Measurements from ENCODE around the gene NRSN1.

NRSN1 gene

DNA sequence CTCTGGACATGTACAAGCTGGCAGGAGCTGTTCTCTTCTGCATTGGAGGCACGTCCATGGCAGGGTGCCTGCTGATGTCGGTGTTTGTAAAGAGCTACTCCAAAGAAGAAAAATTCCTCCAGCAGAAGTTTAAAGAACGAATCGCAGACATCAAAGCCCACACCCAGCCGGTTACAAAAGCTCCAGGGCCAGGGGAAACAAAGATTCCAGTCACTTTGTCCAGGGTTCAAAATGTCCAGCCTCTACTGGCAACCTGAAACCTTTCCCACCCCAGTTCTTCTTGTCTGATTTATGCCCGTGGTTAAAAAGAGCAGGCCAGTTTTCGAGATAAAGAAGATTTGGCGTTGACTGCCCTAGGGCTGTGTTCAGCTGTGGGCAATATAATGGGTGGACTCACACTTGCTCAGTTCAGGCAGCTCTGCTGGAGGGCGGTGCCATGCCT lies 19.7 kb downstream of the NRSN1 start:
- no peak for DNase-seq

DNA sequence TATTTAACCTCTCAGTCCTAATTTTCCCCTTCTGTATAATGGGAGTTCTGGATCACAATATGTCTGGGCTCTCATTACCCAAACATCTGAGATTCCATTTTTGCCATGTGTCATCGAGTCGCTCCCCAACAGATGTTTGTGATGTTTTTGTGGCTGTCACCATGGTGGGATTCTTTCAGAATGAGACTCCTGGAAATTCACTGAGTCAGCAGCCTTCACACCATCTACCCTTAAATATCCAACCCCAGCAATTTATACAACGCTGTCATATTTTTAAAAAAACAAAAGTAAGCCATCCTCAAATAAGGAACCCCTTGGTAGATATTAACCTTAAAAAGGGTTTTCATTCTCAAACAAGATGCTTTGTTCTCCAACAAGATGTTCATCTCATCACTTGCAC lies 20.9 kb downstream of the NRSN1 start:
- no peak for DNase-seq

DNA sequence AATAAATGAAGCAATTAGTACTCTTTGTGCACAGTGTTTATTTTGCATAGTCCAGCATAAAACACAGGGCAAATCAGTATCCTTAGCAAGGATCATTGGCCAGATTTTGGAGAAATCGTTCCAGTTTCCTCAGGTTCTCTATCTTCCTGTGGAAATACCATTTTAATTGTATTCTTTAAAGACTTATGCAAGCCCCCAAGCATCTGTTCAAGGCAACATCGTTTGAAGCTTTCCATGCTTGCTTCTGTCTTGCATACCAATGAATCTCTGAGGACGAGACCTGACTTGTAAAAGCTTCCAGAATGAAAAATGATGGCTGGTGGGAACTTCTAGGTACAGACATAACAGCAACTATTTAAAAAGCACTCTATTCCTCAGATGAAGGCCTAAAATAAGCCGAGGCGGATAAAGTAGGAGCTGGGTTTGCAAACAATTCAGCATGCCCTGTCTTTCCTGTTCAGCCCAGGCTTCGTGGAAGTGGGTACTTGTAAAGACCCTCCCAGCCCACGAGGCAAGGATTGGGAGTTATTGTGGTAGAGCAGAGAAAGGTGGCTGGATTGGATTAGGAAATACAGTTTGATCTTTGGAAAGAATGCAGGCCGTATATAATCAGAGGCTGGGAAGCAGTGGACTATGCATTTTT lies 21.6 kb downstream of the NRSN1 start:
- peak; percentile 32 for DNase-seq

DNA sequence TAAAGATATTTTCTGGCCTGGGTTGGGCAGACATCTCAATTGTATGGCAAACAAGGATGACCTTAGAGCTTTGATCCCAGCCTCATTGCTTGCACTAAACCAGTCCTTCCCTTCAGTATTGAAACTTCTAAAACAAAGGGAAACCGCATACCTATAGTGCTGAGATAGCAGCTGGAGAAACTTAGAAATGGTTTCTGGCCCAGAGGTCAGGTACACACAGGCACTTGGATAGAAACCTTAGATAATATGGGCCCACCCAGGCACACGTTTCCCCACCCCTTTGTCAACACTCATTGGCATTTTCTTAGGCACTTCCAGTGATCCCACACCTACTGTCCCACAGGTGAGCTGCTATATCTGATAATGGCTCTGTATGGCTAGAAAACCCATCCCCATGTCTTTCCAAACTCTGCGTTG lies 22.1 kb downstream of the NRSN1 start:
- no peak for DNase-seq

DNA sequence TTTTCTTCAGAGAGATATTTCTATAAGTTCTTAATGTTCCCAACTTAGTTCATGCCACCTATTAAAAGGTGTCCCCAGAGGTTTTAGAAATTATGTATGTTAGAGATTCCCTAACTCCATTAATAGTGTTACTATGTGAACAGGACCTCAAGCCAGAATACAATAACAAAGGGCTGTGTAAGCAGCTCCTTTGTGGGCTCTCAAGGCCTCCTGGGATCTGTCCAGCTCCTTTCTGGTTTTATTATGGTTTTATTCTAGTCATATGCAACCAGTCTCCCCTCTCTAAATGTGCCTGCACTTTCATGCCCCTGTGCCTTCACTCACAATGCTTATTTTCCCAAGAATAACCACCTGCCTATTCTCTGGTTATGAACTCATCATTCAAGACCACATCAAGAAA lies 22.7 kb downstream of the NRSN1 start:
- no peak for DNase-seq

DNA sequence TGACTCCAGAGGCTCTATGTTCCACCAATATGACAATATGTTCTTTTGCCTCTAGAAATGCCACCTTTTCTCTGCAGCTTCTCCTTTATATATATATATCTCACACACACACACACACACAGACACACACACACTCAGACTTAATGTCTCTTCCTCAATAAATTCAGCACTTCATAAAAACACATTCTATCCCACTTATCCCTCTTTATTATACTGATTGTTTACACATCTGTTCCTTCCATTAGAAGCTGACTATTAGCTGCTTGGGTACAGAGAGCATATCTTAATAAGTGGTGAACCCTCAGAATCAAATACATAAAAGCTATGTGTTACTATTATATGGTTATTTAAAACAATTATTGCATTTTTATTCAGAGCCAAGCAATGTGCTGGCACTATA lies 23.3 kb downstream of the NRSN1 start:
- DNase-seq = peak; percentile 57

DNA sequence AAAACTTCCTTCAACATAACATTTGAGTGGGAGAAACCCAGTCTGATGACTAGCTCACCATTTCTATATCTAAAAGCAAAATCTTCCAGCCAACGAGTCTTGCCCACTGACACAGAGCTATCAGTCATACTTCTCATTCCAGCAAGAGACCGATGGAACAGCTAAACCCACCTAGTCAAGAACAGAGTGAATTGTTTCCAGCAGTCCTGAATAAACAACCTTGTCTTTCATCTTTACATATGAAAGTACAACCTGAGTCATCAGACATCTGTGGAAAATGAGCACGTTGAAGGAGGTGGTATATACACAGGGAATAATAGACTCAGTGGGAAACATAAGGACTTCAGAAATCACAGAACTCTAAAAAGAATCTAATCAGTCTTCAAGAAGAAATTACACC lies 23.8 kb downstream of the NRSN1 start:
- DNase-seq = peak; percentile 15

DNA sequence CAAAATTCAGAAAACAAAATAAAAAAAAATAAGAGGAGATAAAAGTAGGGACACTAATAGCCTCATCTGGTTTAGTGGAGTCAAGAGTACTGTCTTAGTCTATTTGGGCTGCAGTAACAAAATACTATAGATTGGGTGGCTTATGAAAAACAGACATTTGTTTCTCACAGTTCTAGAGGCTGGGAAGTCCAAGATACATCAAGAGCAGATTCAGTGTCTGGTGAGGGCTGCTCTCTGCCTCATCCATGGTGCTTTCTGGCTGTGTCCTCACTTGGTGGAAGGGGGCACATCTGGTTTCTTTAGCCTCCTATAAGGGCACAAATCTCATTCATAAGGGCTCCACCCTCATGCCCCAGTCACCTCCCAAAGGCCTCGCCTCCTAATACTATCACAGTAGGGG lies 26.0 kb downstream of the NRSN1 start:
- DNase-seq = no peak

DNA sequence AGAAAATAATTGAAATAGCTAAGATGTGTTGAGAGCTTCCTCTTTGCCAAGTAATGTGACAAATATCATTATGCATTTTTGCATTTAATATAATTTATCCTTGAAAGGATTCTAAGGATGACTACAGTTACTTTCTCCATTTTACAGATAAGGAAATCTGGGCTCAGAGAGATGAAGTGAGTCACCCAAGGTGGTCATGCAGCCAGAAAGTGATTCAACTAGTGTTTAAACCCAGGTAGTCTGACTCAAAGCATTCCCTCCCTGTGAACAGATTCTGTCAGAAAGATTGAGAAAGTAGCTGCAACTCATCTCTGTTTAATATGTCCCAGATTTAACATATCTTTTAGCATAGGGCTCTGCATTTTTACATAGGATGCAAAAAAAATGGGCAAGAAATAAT lies 28.1 kb downstream of the NRSN1 start:
- no peak for DNase-seq

DNA sequence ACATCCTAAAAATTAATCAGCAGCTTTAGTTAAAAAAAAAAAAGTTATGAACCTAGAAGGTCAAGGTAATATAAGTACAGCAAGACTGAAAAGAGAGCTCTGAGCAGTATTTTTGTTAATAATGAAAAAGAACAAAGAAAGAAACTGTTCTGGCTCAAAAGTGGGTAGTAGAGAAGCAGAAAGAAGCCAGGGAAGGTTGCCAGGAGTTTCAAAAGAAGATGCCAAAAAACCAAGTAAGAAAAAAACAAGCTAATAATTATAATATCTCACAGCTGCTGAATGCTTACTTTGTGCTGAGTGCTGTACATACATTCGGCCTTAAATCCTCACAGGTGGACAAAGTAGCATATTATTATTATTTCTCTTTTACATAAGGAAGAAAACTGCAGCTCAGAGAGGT lies 31.9 kb downstream of the NRSN1 start:
- no peak for DNase-seq

DNA sequence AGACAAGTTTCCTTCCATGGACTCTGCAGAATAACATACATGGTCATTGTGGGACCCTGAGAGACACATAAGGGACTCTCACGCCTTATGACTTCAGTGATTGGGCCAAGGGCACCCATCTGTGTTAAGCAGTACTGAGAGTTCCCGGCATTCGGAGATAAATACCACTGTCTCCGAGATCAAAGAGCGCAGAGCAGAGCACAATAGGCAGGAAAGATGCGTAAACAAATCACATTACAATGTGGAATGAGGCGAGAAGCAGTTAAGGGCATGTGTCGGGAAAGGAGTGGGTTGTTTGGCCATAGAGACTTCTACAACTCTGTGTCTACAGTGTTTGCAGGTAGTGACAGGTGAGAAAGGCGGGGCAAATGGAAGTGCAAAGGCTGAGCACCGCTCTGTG lies 57.6 kb downstream of the NRSN1 start:
- peak; percentile 30 for DNase-seq

DNA sequence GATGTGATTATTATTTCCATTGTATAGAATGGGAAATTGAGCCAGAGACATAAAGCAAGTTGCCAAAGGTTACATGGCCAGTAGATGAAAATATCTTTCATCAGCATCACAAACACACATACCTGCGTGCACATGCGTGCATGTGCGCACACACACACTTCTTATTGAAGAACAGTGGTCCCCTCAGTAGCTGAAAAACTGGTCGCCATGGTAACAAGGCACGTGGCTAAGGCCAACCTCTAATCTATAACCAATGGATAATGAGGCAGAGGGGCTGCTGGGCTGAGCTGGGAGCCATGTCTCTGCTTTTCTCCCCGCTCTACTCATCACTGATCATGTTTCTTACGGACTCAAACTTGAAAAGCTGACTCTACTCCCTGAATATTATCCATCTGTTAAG lies 60.3 kb downstream of the NRSN1 start:
- DNase-seq = no peak

DNA sequence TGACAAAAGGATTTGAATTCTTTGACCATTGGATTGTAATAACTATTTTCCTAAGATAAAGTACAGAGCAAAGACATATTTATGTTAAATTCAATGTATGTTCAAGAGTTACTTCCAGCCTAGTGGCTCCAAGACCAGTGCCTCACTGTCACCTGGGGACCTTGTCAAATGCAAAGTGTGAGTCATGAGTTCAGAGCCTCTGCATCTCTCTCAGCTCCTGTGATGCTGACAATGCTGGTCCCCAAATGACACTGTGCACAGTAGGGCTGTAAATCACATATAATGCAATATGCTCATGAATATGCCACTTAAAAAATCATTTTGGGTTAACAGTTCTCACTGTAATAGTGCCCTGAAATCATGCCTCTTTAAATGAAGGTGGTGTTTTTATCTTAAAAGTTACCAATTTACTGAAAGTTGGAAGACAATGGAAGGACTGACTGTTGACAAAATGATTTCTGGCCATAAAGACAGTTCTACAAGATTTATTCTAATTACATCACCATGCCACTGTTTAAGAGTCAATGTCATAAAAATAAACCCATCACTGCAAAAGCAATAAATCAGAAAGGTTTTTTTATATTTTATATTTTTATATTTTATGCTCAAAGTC lies 62.1 kb downstream of the NRSN1 start:
- DNase-seq = no peak

DNA sequence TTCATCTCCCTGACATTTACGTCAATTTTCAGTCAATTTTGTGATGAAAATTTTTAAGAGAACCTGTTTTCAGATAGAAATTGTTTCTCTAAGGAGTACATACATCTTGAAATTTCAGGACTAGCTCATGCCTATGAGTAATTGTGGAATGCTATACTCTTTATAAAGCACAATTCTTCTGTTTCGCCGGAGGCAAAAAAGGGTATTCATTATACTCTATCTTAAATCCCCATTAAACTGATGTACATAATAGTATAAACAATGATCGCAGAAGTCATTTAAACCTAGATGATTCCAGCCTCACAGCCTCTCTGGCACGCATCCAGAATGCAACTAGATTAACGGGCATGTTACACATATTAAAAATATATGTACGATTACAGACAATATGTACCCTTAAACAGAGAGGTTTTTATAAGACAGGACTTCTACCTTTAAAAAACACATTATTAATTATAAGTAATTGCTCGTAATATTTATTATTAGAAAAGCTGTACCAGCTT lies 62.6 kb downstream of the NRSN1 start:
- peak; percentile 89 for DNase-seq

DNA sequence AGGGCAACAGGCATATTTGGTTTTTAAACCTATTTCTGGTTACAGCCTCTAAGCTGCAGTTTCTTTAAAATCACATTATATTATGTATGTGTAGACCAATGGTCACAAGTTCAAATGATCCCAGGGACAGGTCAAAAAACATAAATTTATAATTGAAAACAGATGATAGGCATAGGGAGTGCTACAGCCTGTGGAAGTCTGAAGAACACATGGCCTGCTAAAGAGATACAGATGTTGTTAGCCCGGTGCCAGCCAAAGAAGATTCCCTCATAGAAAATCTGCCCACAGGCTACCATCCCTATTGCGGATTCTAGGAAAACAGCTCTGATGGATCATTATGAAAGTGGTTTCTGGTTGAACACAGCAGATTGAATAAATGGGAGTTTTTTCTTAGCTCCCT lies 65.3 kb downstream of the NRSN1 start:
- no peak for DNase-seq

DNA sequence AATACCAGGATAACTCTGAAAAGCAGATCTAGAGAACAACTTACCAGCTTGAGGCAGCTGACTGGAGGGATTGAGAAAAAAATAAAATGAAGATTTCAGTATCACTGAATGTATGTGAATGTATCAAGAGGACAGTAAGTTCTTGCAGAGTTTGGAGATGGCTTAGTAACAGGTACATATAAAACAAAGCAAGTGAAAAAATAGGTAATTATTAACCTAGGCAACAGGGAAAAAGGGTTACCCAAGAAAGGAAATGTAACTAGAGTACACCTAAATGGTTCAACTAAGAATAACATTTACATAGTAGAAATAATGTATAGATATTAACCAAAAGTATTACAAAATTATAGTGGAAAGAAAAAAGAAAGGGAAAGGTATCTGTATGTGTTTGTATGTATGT lies 67.3 kb downstream of the NRSN1 start:
- no peak for DNase-seq

DNA sequence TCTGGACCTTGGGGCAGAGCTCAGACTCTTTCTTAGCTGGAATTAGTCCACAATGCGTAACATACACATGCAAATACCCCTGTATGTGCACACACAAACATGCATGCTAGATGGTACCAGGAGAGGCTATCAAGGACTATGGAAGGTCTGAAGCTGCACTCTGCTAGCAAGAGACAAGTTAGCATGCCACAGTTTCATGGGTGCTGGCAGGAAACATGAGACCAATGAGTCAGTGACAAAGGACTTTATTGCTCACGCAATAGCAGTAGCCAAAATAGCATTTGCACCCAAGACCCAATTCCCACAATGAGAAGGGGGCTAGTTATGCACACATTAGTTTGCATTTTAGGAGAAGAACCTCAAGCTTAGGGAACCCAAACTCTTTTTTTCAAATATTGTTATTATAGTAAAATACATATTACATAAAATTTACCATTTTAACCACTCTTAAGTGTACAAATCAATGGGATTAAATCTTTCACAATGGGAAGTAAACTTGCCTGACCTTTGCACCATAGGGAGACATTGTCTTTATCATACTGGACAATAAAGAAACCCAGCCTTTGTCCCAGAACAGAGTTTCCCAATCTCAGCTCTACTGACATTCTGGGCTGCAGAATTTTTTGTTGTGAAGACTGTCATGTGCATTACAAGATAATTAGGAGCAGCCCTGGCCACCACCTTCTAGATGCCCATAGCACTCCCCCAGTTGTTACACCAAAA lies 69.1 kb downstream of the NRSN1 start:
- no peak for DNase-seq

DNA sequence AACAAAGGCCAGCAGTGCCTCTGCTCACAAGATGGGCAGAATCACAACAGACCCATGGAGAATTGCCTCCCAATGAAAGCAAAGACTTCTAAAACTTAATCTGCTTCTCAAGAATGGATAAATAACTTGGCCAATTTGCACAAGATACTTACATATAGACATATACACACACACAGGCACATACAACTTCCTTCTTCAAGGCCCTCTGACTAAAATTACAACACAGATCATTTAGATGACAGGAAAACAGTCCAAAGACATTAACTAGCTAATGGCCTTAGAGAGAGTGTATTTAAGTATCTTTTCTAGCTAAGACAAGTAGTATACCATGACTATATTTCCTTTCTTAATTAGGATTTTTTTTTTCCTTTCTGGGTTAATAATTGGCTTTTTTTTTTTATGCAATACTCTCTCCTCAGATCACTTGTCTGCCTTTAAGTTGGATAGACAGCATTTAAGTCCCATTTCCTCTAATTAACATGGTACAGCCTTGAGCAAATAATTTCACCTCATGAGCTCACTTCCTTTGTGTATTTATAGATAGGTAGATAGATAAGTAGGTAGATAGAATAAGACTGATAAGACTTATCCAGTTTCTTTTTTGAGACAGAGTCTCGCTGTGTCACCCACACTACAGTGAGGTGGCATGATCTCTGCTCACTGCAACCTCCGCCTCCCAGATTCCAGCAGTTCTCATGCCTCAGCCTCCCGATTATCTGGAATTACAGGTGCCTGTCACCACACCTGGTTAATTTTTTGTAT lies 70.0 kb downstream of the NRSN1 start:
- DNase-seq = no peak

Data from NCI-H748 treated with DMSO at 0.1 percent for 48 hours (cell line).